ENCODE data around the gene GPLD1.

GRCh38 chr6:24489470-24489869, at the start of gene GPLD1:
- no peak for TF ChIP-seq CTCF (IDR thresholded peaks at IDR 0.05)
- peak; percentile 17 for TF ChIP-seq POLR2A (IDR thresholded peaks at IDR 0.05)

Measured in right lobe of liver (tissue), 4 donors.